NCI-H2171 treated with DMSO at 0.1 percent for 48 hours (cell line): ENCODE data around the gene TTC23.
"Not testable (repeated sequence)": the region's sequence is repeated elsewhere in the genome, so short reads cannot be mapped to it uniquely, and the experiment has no call there.

ENCODE experiments used
- DNase-seq: peaks from one replicate; lab custom pipeline; 2025; lab: John Stamatoyannopoulos, UW

Gene TTC23

DNA sequence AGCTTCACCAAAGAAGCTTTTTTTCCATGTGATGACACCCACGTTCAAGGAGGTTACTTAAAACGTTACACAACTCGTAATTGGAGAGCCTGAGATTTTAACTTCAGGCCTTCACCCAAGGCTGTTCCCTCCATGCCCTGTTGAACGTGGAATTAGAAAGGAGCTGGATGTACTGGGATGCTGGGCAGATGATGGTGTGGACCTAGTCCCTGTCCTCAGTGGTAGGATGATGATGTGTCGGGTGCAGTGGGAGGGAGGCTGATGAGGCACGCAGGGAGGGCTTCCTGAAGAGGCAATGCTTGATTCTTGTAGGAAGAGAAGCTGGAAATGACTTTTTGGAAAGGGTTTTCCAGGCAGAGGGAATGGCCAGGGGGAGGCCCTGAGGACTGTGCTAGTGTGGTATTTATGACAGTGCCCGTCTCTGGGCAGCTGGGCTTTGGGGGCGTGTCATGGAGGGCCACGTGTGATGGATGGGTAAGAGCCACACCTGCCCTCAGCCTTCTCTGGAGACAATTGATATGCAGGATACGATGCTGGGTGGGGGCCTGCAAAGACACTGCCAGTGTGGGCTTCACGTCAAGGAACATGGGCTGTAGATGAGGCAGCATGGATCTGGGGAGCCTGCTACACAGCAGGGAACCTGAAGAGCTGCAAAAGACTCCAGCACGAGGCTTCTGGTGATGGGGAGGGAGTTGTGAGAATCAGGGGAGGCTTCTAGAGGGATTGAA is 129.2 kb downstream of the TTC23 start:
- DNase-seq, result no peak

DNA sequence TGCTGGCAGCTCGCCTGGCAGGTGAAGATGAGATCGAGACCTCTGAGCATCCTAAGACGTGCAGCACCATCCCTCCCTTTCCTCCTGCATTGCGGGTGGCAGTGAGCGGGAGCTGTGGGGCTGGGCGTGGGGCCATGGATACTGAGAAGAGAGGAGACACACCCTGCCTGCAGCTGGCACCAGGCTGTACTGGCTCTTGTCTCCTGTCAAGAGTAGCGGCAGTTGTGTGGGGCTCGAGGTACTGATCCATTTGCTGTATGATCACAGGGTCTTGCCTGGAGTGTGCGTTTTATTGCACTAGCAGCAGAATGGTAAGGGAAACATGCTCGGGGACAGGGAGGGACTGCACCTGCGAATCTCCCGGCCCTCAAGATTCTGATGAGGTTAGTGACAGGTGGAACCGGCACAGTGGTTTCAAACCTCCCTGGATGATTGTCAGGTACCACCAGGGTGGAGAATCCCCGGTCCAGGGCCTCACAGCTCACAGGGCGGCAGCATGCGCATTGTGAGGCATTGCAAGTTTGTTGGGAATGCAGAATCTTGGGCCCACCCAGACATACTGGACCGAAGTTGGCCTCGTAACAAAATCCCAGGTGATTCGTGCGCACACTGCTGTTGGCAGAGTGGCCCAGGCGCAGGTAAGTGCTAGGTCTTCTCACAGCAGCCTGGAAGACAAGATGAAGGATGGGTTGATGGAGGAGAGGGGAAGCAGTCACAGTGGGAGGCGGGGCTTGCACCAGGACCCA is 130.4 kb downstream of the TTC23 start:
- no peak for DNase-seq

DNA sequence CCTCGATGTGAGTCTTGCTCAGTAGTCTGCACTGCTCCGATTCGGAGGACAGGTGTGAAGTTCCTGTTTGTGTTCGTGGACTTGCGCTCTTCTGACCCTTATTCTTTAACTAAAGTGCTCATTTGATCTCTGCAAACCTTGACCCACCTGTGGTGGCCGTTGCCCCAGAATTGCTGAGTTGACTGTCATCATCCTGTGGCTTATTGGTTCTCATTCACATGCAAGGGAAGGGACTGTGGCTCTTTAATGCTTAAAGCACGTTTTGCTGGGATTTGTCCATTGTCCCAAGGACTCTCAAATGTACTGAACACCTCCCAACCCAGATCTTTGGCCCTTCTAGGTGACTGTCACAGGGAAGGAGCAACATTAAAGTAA is 131.1 kb downstream of the TTC23 start:
- no peak for DNase-seq

DNA sequence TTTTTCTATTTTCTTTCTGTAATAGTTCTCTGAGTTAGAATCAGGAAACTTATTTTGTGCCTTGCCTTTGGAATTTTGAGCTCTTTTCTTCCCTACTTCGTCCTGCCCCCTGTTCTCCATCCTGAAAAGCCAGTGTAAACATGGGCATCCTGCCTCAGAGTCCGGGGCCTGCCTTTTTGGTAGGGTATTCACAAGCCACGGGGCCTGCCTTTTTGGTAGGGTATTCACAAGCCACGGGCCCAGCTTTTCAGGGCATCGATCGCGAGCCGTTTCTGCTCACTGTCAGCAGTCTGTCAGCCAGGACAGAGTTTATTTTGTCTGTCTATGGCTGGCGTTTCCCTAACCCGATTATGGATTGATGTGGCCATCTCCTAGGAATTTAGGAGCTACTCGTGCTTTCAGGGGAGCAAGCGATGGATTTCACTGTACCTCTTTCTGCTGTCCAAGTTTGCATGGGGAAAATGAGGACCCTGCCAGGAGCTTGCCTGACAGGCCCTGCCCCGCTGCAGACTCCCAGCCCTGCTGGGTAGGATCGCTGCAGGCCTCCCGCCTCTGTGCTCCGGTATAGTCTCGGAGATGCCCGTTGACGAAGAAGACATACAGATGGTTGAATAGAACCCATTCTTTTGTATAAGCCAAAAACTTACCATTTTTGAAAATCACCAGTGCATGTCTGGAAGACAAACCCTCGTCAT is 131.7 kb downstream of the TTC23 start:
- DNase-seq, result no peak

DNA sequence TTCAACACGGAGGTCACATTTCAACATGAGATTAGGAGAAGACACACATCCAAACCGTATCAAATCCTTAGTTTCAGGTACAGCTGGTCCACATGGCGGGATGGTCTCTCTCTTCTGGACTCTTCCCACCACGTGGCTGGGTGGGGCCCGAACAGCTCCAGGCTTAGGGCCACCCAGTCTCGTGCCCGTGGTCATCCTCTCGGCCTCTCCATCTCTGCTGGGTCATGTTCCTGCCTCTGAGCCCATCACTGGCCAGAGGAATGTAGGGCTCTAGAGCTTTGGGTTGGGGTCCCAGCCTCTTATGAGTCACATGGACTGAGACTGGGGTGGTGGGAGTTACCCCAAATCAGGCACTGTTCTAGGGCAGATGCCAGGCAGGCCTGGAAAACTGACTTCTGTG is 132.3 kb downstream of the TTC23 start:
- no peak for DNase-seq

DNA sequence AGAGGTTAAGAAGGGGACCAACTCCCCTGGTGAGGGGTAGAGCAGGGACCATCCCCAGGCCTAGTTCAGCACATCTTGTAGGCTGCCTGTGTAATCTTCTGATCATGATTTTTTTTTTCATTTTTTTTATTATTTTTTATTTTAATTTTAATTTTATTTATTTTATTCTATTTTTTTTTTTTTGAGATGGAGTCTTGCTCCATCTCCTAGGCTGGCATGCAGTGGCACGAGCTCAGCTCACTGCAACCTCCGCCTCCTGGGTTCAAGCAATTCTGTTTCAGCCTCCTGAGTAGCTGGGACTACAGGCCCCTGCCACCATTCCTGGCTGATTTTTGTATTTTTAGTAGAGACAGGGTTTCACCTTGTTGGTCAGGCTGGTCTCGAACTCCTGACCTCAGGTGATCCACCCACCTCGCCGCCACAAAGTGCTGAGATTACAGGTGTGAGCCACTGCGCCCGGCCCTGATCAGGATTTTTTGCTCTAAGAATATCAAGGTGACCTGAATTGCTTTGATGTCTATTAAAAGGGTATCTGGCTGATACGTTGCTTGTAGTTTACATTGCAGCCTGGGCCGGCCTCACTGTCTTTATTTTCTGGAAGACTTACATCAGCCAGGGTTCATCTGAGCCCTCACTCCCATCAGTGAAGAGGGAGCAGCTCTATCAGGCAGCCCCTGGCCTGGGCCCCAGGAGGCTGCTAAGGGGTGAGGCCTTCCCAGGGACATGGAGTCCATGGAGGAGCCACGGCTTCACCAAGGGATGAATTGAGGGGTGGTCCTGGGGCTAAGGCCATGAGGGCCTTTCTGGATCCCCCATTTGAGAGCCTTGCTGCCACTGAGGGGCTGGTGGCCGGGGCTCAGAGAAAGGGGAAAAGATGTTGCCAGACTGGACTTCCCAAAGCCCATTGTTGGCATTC is 133.8 kb downstream of the TTC23 start:
- DNase-seq, result no peak

DNA sequence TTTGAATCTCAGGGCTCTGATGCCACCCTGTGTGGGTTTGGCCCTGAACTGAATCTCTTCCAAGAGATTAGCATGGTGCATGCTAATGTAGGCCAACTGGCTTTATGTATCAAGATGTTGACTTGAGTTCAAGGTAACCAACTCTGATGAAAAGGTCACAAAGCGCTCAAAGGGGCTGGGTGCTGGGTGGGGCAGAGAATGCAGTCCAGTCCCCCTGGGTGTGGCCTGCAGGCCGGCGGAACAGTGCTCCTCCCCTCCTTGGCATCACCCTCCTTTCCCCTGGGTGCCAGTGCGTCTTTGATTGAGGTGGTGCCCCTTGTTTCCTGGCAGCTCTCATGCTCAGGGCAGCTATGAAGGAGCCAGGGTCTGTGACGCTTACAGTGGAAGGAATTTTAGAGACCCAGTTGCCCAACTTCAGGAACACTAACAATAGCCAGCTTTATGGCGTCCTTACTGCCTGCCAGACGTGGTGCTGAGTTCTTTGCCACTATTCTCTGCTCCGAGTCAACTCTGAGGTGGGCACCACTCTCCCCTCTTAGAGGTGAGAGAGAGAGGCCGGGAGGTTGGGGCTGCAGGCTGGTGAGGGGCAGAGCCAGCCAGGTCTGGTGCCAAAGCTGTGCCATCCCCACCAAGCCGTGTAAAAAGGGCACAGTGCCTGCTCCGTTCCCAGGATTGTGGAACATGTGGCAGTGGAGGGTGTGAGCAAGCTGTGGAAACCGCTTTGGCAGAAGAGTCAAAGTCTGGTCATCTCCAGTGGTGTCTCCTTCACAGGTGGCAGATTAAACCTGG is 134.7 kb downstream of the TTC23 start:
- DNase-seq, result no peak

DNA sequence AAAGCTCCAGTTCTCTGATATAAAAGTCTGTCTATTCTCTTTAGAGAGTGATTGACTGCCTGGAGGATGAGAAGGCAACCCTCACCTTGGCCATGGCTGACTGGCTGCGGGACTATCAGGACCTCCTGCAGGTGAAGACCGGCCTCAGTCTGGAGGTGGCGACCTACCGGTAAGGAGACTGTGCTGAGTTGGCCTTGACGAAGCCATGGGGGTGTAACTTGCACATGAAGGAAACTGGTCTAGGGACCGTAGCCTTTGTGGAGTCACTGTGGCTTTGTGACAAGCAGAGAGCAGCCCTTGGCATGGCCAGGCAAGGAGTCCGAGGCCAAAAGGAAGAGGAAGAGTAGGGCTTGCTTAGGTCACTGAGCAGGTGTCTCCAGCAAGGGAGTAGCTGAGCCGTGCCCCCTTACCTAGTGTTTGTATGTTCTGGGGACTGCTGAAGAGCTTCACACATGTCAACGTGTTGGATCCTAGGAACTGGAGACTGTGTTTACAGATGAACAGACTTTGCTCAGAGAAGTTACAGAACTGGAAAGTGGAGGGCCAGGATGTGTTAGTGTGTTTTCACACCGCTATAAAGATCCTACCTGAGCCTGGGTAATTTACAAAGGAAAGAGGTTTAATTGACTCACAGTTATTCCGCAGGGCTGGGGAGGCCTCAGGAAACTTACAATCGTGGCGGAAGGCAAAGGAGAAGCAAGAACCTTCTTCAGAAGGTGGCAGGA is 135.7 kb downstream of the TTC23 start:
- DNase-seq, result no peak

DNA sequence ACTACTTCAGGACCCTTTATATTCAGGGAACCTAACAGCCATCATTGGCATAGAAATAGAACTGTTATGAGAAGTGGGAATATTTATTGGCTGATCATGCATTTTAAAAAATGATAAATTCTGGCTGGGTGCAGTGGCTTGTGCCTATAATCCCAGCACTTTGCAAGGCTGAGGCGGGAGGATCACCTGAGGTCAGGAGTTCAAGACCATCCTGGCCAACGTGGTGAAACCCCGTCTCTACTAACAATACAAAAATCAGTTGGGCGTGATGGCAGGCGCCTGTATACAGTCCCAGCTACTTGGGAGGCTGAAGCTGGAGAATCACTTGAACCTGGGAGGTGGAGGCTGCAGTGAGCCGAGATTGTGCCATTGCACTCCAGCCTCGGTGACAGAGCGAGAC is 137.7 kb downstream of the TTC23 start:
- DNase-seq, result not testable (repeated sequence)

DNA sequence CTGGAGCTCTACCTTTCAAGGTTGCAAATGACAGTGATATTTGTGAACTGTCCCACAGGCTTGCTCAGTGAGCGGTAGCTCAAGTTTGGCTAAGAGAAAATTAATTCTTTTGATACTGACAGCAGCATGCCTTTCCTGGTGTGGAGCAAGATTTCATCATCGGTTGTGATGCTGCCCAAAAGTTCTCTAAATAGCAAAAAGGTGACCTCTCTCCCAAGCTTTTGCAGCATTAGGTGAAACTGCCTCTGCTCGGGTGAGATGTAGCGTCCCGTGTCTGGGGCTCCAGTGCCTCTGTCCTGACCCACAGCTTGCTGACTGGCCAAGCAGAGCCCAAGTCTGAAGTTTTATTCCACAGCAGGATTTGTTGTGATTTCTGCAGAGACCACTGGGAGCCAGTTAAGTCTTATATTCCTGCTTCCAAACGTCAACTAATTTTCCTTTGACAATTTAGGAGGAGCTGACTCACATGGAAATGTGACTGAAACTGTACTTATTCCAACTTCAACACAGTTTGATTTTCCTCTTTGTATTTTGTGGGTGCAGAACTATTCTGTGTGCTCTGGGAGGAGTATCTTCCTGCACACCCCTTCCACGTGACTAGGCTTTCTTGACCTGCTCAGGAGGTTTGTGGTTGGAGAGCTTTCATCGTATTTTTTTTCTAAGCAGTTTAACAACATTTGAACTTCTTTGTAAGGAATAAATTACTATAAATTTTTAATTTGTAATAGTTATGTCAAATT is 138.6 kb downstream of the TTC23 start:
- no peak for DNase-seq

DNA sequence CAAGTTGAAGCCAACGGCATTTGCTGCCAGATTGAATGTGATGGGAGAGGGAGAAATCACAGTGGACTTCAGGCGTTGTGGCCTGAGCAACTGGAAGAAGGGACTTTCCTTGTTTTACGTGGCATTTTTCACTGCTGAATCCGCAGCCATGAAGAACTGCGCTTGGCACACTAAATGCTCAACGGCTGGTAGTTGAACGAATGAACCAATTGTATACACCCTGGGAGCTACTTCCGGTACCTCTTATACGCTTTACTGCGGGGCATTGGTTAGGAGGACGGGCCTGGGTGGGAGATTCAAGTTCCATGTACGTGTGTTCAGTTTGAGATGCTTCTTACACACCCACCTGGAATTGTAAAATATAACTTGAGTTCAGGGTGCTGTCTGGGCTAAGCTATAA is 139.3 kb downstream of the TTC23 start:
- no peak for DNase-seq

DNA sequence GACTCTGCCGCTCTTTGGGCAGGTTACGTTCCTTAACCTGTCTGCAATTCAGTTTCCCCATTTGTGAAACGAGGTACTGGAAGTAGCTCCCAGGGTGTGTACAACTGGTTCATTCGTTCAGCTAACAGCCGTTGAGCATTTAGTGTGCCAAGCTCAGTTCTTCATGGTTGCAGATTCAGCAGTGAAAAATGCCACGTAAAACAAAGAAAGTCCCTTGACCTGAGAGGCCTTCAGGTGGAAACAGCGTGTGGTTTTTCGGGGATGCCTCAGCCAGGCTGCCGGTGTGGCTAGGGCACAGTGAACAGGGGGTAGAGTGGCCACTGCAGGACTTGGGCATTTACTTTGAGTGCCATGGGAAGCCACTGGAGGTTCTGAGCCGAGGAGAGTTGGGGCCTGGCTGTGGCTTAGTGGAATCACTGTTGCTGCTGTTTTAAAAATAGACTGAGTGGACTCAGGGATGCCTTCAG is 139.8 kb downstream of the TTC23 start:
- no peak for DNase-seq

DNA sequence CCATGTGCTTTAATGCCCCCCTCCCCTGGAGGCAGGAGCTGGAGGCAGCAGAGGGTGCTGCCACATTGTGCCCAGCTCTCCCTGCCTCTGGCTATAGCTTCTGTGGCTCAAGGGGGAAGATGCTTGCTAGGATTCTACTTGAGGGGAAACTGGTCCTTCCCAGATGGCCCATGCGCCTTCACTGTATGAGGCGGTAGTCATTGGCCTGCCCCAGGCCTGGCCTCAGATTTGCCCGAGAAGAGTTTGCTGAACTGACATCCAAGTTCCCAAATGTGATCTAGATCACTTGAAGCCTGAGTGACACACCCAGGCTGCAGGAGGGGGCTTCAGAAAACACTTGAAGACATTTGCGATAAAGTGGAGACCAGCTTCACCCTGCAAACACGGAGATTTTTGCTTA is 140.4 kb downstream of the TTC23 start:
- no peak for DNase-seq

DNA sequence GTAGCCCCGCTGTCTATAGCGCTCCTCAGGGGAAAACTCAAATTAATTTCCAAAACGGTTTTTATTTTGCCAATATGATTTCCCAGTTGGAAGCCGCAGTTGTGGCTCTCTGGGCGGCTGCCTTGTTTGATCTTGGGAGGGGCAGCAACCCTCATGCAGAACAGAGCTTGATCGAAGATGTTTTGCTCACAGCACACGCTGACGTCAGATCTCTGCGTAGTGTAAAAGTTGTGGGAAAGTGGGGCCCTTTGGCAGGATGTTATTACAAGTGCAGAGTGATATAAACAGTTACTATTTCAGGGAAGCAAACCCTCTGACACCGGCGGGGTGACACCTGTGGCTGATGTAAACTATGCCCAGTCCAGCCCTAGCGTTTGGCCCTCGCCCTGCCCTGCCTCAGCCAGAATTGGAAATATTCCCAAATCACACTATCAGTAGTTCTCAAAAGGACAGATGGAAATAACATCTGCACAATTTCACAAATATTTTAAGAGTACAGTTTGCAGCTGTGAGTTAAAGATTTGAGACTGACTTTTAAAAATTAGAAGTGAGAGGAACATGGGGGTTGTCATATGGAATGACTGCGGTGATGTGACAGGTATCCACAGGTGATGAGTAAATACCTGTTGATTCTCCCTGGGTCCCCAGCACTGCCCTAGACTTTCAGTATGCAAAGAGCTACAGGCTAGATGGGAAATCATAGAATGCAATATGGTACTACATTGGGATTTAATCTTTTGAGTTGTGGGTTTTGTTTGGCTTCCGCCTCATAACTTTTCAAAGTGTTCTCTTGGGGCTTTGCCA is 142.8 kb downstream of the TTC23 start:
- no peak for DNase-seq

DNA sequence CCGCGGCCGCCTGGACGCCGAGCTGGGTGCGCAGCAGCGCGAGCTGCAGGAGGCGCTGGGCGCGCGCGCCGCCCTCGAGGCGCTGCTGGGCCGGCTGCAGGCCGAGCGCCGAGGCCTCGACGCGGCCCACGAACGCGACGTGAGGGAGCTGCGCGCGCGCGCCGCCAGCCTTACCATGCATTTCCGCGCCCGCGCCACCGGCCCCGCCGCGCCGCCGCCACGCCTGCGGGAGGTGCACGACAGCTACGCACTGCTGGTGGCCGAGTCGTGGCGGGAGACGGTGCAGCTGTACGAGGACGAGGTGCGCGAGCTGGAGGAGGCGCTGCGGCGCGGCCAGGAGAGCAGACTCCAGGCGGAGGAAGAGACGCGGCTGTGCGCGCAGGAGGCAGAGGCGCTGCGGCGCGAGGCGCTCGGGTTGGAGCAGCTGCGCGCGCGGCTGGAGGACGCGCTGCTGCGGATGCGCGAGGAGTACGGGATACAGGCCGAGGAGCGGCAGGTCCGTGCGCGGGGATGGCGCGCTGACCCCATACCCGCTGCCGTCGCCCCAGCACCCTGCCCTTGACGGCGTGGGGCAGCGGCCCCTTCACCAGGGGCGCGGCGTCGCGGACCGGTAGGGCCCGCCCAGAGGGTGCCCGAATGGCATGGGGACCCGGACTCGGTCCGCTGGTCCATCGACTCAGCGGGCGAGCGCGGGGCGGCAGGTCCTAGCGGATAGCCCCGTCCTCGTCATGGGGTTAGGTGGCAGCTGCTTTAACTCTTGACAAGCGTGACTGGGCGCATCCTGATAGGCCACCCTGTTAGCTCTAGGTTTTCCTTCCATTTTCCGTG is 143.7 kb downstream of the TTC23 start:
- DNase-seq, result peak; percentile 79

DNA sequence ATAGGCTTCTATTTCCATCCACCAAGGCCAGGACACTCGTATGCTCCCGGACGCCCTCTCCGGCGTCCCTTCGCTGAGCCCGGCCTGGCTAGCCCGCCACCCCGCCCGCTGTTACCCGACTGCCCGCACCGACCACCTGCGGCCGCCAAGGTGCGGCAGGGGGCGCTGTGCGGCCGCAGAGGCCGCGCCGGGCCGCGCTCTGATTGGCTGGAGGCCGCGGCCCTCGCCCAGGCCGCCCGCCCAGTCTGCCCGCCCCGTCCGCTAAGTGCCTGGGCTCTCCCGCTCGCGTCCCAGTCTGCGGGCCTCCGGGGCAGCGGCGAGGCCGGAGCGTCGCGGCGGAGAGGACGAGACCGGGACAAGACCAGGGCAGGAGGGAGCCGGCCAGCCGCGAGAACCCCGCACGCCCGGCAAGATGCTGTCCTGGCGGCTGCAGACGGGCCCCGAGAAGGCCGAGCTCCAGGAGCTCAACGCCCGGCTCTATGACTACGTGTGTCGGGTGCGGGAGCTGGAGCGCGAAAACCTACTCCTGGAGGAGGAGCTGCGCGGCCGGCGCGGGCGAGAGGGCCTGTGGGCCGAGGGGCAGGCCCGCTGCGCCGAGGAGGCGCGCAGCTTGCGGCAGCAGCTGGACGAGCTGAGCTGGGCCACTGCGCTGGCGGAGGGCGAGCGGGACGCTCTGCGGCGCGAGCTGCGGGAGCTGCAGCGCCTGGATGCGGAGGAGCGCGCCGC is 144.4 kb downstream of the TTC23 start, which contains the start of gene SYNM:
Gene SYNM (plus strand): TSS at position 293 of the 726 bp plus-strand sequence. CDS start 120 bp downstream, at position 413.
- peak; percentile 69 for DNase-seq

DNA sequence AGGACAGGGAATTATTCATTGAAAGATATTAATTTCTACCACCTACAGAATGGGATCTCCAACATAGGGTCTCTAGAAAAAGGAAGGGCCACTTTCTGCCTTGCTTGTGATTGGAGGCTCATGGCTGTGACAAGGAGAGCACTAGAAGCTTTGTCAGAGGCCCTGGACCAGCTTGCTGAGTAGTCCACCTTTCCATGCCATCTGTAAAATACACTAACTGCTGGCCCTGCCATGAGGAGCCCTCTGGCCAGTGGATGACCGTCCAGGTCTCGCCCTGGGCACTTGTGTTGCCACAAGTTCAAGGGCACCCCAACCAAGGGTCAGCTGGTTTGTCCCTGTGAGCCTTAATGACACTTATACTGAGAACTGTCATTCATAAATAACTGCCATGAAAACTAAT is 146.1 kb downstream of the TTC23 start:
- DNase-seq, result no peak
